ENCODE measurements around the gene RBPJL. TPM values are rescaled to one million over a fixed set of nuclear protein-coding genes. Genes with fewer than 3 reads are reported as not detected.

RBPJL gene
- polyA plus RNA-seq, 1 experiment = not detected

- Histone ChIP-seq H3K36me3 (ENCODE audit: control insufficient read depth, insufficient read depth, low read length) (no peaks in the 10 kb centered on the region), H3K4me3 (ENCODE audit: low read depth, low read length) (no peak overlapping the region), H3K27me3 (ENCODE audit: control insufficient read depth, insufficient read depth, low read length) (peaks cover 3% of the 10 kb centered on the region; the same call in 1 of the 2 replicates)
- TF ChIP-seq CTCF (IDR thresholded peaks at IDR 0.05; ENCODE audit: insufficient read depth, low read depth, low read length) = peak; percentile 40; the same call in 1 of the 2 replicates
- CTCF ChIA-PET = interaction anchor here (1.0 to 5.9 kb wide), 7 partner anchors 8 to 205 kb away, joined by 3 to 75 read pairs (median 4); no protein-coding TSS in a partner anchor
- DNase-seq (ENCODE audit: low read depth) = no peak
- POLR2A ChIA-PET = no interaction called here
Measured at GRCh38 chr20:45300961-45301360, 5.7 kb upstream of the RBPJL start.

- no peak overlapping the region for H3K4me3 ChIP-seq (ENCODE audit: low read depth, low read length)
- H3K27me3 ChIP-seq (ENCODE audit: control insufficient read depth, insufficient read depth, low read length) = peaks cover 4% of the 10 kb centered on the region; the same call in 1 of the 2 replicates
- ChIA-PET POLR2A (no interaction called here), CTCF (interaction anchor here (1.3 to 5.9 kb wide), 5 partner anchors 8 to 135 kb away, joined by 3 to 75 read pairs (median 4); no protein-coding TSS in a partner anchor)
- DNase-seq (ENCODE audit: low read depth) = no peak
- TF ChIP-seq CTCF (IDR thresholded peaks at IDR 0.05; ENCODE audit: insufficient read depth, low read depth, low read length) = no peak
- H3K36me3 ChIP-seq (ENCODE audit: control insufficient read depth, insufficient read depth, low read length) = no peaks in the 10 kb centered on the region
Measured at GRCh38 chr20:45301824-45302271, 4.8 kb upstream of the RBPJL start.

GRCh38 chr20:45303586-45304463 lies 2.8 kb upstream of the RBPJL start:
- no peak for TF ChIP-seq CTCF (IDR thresholded peaks at IDR 0.05; ENCODE audit: insufficient read depth, low read depth, low read length)
- H3K36me3 ChIP-seq (ENCODE audit: control insufficient read depth, insufficient read depth, low read length) = no peaks in the 10 kb centered on the region
- POLR2A ChIA-PET = no interaction called here
- no peak overlapping the region for H3K4me3 ChIP-seq (ENCODE audit: low read depth, low read length)
- CTCF ChIA-PET = interaction anchor here (0.6 to 5.9 kb wide), 3 partner anchors 11 to 723 kb away, joined by 3 to 75 read pairs (median 7); no protein-coding TSS in a partner anchor
- no peak for DNase-seq (ENCODE audit: low read depth)
- H3K27me3 ChIP-seq (ENCODE audit: control insufficient read depth, insufficient read depth, low read length) = peaks cover 7% of the 10 kb centered on the region; the same call in 1 of the 2 replicates

- POLR2A ChIA-PET = no interaction called here
- TF ChIP-seq CTCF (IDR thresholded peaks at IDR 0.05; ENCODE audit: insufficient read depth, low read depth, low read length) = no peak
- H3K36me3 ChIP-seq (ENCODE audit: control insufficient read depth, insufficient read depth, low read length) = no peaks in the 10 kb centered on the region
- peaks cover 7% of the 10 kb centered on the region; the same call in 1 of the 2 replicates for H3K27me3 ChIP-seq (ENCODE audit: control insufficient read depth, insufficient read depth, low read length)
- DNase-seq (ENCODE audit: low read depth) = no peak
- no peak overlapping the region for H3K4me3 ChIP-seq (ENCODE audit: low read depth, low read length)
- CTCF ChIA-PET = interaction anchor here (1.9 to 5.9 kb wide), 2 partner anchors 12 to 133 kb away, joined by 7 to 75 read pairs; no protein-coding TSS in a partner anchor
Measured at GRCh38 chr20:45304464-45304999, 2.1 kb upstream of the RBPJL start.

- TF ChIP-seq CTCF (IDR thresholded peaks at IDR 0.05; ENCODE audit: insufficient read depth, low read depth, low read length) = no peak
- Histone ChIP-seq H3K4me3 (ENCODE audit: low read depth, low read length) (no peak overlapping the region), H3K36me3 (ENCODE audit: control insufficient read depth, insufficient read depth, low read length) (no peaks in the 10 kb centered on the region), H3K27me3 (ENCODE audit: control insufficient read depth, insufficient read depth, low read length) (peaks cover 7% of the 10 kb centered on the region; the same call in 1 of the 2 replicates)
- DNase-seq (ENCODE audit: low read depth) = no peak
- ChIA-PET CTCF (interaction anchor here (0.8 to 5.9 kb wide), 2 partner anchors 13 to 123 kb away, joined by 3 to 75 read pairs; no protein-coding TSS in a partner anchor), POLR2A (no interaction called here)
Measured at GRCh38 chr20:45305262-45305661, 1.4 kb upstream of the RBPJL start.

All from BJ (cell line).